ENCODE measurements around the gene CORO2B. TPM values are rescaled to one million over a fixed set of nuclear protein-coding genes. Genes with fewer than 3 reads are reported as not detected.

Gene CORO2B
- total RNA-seq, 1 donor from 2014 or later: 11.0 TPM

GRCh38 chr15:68721886-68722285 is 143.1 kb downstream of the CORO2B start:
- H3K27me3 ChIP-seq: no peaks in the 10 kb centered on the region
- no peak for DNase-seq (ENCODE audit: low spot score in 2 of 2)
- no peaks in the 10 kb centered on the region for H3K36me3 ChIP-seq
- no peaks in the 10 kb centered on the region for H3K4me1 ChIP-seq
- H3K27ac ChIP-seq: no peak overlapping the region
- intact Hi-C loops (cut with DNase I): no loop called here
- no peak overlapping the region for H3K4me3 ChIP-seq
- no peak for TF ChIP-seq CTCF (IDR thresholded peaks at IDR 0.05)
- no peaks in the 10 kb centered on the region for H3K9me3 ChIP-seq

- Histone ChIP-seq H3K4me3 (no peak overlapping the region), H3K4me1 (peaks cover 7% of the 10 kb centered on the region in 2 donors), H3K27me3 (no peaks in the 10 kb centered on the region), H3K9me3 (no peaks in the 10 kb centered on the region), H3K36me3 (no peaks in the 10 kb centered on the region), H3K27ac (no peak overlapping the region)
- TF ChIP-seq CTCF (IDR thresholded peaks at IDR 0.05): no peak
- intact Hi-C loops (cut with DNase I): no loop called here
- no peak for DNase-seq (ENCODE audit: low spot score in 2 of 2)
Observed at GRCh38 chr15:68725736-68726135, 146.9 kb downstream of the CORO2B start.

- H3K27me3 ChIP-seq: no peaks in the 10 kb centered on the region
- intact Hi-C loops (cut with DNase I): no loop called here
- no peak overlapping the region for H3K4me3 ChIP-seq
- no peak overlapping the region for H3K27ac ChIP-seq
- no peak for TF ChIP-seq CTCF (IDR thresholded peaks at IDR 0.05)
- no peaks in the 10 kb centered on the region for H3K36me3 ChIP-seq
- no peak for DNase-seq (ENCODE audit: low spot score in 2 of 2)
- H3K4me1 ChIP-seq: peaks cover 7% of the 10 kb centered on the region in 2 donors
- no peaks in the 10 kb centered on the region for H3K9me3 ChIP-seq
Observed at GRCh38 chr15:68726246-68726645, 147.5 kb downstream of the CORO2B start.

GRCh38 chr15:68729789-68730411 is 151.1 kb downstream of the CORO2B start:
- Histone ChIP-seq H3K9me3 (no peaks in the 10 kb centered on the region), H3K27ac (no peak overlapping the region), H3K4me1 (peaks cover 7% of the 10 kb centered on the region in 2 donors), H3K36me3 (no peaks in the 10 kb centered on the region), H3K27me3 (no peaks in the 10 kb centered on the region), H3K4me3 (no peak overlapping the region)
- intact Hi-C loops (cut with DNase I): loop anchor here (1.0 to 5.0 kb wide), 2 partner anchors 92 to 145 kb away; partner anchors contain the start of gene ANP32A
- TF ChIP-seq CTCF (IDR thresholded peaks at IDR 0.05): no peak
- no peak for DNase-seq (ENCODE audit: low spot score in 2 of 2)

- Histone ChIP-seq H3K27ac (no peak overlapping the region), H3K4me1 (peaks cover 7% of the 10 kb centered on the region in 2 donors), H3K4me3 (no peak overlapping the region), H3K36me3 (no peaks in the 10 kb centered on the region), H3K27me3 (no peaks in the 10 kb centered on the region), H3K9me3 (no peaks in the 10 kb centered on the region)
- intact Hi-C loops (cut with DNase I): loop anchor here (1.0 to 5.0 kb wide), 2 partner anchors 92 to 145 kb away; partner anchors contain the start of gene ANP32A
- DNase-seq (ENCODE audit: low spot score in 2 of 2): peak in 1 of 2 donors; percentile 77
- peak; percentile 48 to 76 (median 58) for TF ChIP-seq CTCF (IDR thresholded peaks at IDR 0.05)
Observed at GRCh38 chr15:68730471-68730919, 151.7 kb downstream of the CORO2B start.

Data from ascending aorta (tissue), 2 donors.